CD4-positive, alpha-beta T cell treated with Interleukin-17A for 1 hour (primary cell): ENCODE data around the gene RGS7.
"Not testable (repeated sequence)": the region's sequence is repeated elsewhere in the genome, so short reads cannot be mapped to it uniquely, and the experiment has no call there.

Experiments used
- DNase-seq: peaks from one replicate; pipeline ENCODE4 v3.0.0-alpha.2; 2020

Gene RGS7

DNA sequence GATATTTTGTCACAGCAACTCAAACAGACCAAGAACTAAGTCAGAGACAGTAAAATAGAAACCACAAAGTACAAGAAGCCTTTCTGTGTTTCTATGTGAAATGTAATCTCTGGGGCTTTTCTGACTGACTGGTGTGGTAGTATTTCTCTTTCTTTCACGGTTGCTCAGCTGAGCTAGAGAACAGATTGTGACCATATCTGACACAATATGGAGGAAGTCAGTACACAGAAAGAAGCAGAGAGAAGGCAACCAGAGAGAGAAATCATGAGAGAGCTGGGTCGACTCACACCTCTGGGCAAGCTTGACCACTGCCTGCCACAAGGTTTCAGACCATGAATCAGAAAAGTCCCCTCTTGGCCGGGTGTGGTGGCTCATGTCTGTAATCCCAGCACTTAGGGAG, 536.2 kb downstream of the RGS7 start:
- DNase-seq, result no peak

DNA sequence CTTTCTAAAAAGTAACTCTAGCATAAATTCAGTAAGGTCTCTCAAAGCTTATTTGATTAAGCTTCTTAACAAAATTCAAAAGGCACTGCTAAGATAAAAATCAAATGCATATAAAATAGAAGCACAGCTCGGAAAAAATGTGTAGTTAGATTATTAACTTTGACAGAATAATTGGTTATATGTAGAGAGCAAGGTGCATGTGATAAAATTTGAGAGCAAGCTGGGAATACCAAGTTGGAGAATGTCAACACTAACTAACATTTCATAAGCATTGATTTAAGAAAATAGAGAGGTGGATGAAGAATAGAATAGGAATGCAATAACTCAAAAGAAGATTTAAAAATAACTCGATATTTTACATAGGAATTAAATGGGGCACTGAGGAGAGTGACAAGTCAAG, 540.5 kb downstream of the RGS7 start:
- DNase-seq, result no peak

DNA sequence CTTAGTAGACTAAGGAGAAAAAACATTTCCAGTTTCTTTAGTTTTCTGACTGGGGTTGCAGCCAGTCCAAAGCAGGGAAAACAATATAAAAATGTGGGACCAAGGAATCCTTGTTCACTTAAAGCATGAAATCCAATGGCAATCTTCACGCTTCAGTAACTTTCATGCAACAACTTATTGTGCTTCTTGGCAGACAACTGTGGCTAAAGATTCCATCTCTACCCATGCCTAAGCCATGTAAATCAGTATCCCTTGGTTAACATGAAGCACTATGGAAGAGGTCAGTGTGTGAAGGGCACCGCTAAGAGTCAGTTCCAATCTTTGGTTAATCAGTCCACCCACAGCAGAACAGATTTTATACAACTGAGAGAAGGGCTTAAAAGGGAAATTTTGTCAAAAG, 543.3 kb downstream of the RGS7 start:
- no peak for DNase-seq

DNA sequence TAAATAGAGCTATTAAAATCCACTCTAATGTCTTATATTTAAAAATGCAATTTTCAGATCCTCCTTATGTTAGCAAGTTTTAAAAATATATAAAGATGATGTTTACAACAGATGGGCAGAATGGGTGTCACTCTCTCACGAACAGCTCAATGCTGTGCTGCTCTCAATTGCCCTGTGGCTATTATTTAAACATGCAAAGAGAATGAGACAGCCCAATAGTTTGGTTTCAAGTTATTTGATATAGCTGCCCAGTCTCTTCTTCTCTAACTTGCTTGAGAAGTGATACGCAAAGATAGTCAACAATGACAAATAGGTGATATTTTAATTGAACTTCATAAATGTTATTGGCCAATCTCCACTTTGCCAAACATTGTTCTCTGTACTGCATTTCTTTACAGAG, 545.7 kb downstream of the RGS7 start:
- no peak for DNase-seq

DNA sequence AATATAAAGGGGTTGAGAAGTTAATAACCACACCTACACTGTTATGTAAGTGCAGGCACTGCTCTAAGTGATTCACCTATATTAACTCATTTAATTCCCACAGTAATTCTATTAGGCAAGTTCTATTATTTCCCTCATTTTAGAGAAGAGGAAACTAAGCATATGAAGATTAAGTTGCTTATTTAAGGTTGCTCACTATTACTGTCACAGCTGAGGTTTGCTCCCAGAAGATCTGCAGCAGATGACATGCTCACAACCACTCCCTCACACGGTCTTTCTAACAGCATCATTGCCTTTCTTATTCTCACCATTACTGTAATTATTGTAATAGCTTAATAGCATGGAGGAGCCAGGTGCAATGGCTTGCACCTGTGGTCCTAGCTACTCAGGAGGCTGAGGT, 548.6 kb downstream of the RGS7 start:
- DNase-seq, result no peak

DNA sequence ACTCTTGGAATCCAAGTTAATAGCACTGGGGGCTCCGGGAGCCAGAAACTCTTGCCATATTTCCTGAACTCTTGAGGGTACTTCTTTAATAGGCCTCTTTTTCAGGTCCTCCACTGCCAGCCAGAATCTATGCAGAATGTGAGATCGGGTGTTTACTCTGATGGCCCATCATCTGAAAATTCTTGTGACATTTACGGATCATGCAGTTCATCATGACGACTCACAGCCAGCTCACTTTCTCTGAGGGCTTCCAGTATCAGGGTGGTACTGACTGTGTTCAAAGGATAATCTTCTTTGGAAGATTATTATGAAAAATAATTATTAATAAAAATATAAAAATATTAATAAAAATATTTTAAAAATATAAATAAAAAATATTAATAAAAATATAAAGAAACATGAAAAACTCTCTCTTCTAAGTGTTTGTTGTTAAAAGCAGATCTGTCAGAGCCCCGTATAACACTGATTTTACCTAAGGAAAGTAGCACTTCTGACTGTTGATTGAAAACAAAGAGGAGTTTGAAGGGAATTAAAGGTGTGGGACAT, 550.7 kb downstream of the RGS7 start:
- DNase-seq, result no peak

DNA sequence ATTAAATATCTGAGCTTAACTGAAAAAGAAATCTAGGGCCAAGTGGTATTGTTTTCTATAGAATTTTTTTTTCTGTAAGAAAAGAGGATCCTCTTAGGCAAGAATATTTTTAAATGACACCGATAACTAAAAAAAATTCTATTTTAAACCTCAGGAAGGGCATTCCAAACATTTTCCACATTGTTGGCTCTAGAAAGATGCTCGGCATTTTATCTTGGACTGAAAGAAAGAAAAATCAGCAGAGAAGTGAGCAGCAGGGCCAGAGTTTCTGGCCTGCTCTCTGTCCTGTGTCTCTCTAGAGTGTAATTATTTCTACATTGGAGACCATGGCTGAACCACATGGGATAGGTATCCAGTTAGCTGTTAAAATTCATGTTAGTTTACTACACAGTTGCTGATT, 552.5 kb downstream of the RGS7 start:
- DNase-seq, result no peak

DNA sequence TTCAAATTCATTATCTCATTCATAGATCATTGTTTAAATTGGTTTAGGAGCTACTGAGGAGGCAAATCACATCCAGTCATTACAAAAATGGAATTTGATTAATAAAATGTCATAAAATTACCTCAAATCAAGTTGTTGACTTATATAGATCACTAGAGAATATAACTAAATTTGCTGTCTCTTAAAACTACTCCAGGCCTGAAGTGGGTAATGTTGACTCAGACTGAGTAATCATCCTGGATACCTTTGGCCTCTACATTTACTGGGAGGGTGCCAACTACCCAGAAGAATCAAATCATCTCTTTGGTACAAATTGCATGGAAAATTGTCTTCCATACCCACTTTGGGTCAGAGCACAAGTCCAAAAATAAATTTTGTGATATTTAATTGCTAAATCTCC, 553.9 kb downstream of the RGS7 start:
- DNase-seq, result no peak

DNA sequence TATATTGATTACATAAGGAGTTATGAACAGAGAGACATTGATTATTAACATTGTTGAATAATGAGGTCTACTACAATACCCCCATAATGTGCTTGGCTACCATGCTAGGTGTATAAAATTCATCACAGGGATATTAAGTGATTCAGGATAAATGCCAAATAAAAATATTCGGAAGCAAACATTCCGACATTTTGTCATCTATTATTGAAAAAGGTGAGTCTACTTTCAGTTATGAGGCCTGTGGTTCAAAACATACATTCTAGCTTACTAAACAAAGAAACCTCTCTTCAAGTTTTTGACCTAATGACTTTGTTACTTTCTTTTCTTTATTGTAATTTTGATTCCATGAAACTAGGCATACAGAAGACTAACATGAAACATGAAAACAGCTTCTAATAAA, 554.7 kb downstream of the RGS7 start:
- DNase-seq, result no peak

DNA sequence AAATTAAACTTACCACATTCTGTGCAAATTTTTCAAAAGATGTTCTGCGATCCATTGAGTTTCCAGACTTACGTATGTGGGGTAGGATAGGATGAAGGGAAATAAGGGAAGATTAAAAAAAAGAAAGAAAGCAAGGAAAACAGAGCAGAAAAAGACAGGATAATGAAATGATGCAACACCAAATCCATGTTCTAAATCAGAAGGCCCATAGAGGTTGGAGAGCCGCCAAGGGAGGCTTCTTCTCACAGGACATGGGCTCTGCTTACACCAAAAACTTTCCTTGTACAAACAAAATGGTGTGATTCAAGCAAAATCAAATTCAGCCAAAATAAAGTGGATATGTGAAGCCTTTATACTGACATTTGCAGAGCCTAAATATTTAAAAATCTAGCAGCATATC, 555.6 kb downstream of the RGS7 start:
- DNase-seq, result no peak

DNA sequence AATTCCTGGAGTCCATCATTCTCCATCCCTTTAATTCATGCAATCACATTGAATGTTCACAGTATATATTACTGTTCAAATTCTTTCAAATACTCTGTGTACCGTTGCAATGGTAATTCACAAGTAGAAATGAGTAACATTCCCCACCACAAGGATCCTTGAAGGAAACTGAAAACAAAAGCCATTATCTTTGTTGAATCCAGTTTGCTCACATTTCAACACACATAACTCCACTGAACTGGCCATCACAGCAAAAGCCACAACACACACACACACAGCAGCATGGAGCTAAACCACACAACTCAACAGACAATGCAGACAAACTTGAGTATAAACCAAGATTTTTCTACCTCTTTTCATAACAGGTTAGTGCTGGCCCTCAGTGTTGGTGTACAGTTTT, 556.7 kb downstream of the RGS7 start:
- DNase-seq, result no peak

DNA sequence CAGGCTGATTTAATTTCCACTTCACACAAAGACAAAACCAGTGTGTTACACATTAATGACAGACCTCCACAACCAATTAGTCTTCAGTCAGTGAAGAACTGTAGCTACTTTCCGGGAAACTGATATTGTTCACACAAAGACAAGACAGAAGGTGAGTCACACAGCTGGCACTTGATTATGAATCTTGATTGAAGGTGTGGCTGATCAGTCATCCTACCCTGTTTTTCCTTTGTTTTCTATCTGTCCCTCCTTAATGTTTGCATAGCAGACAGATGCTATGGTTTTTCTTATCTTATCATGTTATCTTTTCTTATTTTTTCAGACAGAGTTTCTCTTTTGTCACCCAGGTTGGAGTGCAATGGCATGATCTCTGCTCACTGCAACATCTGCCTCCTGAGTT, 560.0 kb downstream of the RGS7 start:
- no peak for DNase-seq

DNA sequence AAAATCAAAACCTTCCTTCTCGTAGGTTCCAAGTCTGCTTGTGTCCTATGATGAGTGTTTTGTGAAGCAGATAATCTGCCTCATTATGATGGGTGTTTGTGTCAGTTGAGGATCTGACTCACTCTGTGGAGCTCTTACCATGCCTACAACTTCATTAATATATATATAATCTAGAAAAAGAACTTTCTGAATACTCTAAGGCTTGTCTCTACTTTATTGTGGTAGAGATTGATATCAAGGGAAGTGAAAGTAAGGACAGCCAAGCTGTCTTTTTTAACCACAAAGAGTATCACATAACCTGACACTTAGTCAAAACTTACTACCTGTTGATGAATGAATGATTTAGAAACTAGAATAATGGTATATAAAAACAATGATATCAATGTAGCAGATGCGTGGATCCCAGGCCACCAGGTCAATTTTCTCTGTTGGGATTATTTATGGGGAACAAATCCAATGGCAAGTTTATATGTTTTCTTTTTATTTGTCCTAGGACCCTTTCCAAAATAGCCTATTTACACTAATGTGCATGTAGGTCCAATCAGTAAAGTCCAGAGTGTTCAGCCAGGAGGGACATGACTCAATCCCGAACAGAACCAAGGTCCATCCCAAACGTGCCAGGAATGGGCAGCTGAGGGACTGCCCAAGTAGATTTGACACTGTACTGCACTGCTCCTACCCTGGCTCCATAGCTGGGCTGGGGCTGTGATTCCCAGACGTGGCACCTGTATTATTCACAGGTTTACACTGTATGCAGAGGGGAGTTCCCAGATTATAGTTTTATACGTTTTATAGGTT, 562.8 kb downstream of the RGS7 start:
- no peak for DNase-seq

DNA sequence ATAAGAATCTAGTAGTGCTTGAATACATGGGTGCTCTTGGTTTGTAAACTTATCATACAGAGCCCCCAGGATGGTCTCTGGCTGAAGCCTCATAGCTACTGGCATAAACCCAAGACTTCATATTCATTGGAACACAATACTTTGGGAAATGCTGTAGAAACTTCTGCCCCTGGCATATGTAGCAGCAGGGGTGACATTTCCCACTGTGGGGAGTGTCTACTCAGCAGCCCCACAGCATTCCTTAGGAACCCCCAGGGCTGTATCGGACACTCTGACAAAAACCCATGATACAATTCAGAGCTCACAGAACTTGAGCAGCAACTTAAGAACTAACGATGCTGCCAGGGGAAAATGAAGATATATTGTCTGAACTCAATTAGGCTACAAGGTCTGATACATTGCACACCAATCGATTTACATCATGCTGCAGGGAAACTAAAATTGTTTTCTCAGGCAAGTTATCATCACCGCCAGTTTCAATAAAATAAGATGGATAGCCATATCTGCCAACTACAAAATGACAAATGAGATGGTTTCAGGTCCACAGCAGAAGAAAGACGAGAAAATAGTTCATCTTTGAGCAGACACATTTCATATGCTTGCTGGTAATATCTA, 564.0 kb downstream of the RGS7 start:
- no peak for DNase-seq

DNA sequence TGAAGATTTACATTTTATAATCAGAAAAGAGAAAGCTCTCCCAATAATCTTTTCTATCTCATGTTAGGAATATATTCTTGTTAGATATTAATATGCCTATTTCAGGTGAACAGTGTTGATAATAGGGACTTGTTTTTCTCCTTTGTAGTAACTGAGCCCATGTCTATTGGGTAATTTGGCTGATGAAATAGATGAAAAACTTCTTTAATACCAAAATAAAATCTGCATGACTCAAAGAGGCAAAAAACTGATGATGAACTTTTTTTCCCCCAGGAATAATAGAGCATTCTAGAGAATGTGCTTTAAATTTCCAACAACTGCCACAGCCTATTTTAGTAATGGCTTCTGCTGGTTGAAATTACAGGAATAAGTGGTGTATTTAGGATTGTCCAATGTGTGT, 566.1 kb downstream of the RGS7 start:
- DNase-seq, result no peak

DNA sequence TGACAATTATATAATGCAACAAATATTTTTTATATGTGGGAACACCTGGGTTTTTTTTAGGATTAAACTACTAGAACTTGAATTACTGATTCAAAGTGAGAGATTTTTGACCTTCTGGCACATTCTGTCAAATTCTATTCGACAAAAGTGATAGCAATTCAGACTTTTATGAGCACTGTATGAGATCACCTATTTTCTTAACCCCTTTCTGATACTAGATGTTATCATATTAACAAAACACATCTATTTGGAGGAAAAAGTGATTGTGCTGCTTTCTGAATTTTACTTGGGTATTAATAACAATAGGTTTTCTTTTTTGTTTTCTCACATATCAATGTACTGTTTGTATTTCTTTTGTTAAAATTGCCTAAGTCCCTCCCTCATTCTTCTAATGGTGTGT, 570.1 kb downstream of the RGS7 start:
- DNase-seq, result no peak

DNA sequence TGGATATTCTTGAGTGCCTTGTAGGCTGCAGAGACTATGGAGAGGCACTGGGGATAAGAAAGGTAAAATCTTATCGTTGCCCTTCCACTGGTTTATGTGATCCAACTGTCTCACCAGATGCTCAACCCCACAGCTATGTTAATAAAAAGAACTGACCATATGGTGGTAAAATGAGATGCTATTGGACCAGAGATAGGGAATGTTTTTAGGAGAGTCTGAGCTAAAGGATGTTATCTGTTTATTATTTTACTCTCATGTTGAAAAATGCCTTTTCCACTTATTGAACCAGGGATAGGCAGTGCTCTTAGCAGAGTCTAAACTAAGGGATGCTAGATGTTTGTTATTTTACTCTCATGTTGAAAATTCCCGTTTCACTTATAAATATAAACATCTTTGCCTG, 572.2 kb downstream of the RGS7 start:
- no peak for DNase-seq

DNA sequence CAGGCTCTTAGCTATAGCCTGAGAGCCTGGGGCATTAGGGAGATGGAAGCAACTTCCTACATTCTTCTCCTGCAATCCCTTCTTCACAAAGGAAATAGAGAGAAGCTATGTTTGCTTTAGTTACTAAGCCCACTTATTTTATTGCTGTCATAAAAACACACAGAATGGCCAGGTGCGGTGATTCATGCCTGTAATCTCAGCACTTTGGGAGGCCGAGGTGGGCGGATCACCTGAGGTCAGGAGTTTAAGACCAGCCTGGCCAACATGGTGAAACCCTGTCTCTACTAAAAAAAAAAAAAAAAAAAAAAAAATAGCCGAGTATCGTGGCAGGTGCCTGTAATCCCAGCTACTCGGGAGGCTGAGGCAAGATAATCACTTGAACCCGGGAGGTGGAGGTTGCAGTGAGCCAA, 573.3 kb downstream of the RGS7 start:
- not testable (repeated sequence) for DNase-seq

DNA sequence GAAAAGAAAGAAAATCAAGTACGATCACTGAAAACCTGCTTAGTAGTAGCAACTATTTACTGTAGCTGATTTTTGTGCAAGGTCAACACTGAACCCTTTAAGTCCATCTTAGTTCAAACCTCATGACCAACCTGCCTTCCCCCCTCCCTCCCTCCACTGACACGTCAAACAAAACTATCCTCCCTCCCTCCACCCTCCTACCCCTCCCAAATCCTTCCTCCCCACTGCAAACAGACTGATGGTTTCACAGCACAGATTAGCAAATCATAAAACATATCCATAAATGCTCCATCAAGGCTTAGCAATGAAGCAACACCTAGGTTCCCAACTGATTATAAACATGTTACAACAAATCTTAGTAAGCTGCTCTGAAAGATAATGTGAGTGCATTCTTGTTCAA, 580.8 kb downstream of the RGS7 start:
- no peak for DNase-seq

DNA sequence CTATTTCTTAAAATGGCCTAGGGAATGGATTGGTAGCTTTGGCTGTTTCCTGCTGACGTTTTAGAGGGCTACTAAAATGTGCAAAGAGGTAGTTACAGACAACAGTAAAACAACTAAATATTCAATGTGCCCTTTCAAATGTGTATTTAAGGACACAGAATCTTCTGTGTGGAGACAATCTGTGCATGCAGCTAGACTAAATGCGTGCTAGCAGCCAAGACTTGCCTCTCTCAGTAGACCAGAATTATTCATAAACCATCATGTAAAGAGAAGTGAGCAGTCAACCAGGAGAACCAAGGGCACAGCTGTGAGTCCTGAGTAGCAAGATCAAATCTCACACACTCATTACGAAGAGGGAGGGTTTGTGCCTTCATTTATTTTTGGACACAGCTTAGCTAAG, 584.9 kb downstream of the RGS7 start:
- no peak for DNase-seq

DNA sequence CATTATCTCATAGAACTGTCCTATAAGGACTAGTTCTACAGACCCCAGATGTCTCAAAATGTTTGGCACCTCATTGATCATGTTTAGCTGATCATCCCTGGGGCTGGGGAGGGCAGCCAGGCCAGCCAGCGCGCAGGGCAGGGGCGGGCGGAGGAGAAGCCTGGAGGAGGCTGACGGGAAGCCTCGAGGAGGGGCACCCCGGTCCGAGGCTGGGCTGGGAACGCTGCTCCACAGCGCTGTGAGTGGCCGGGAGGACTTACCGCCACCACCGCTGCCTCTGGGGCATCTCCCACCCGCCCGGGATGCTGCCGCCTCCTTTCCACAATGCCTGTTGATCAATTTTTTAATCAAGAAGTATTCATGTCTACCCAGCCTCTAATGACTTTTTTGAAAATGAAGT, 585.6 kb downstream of the RGS7 start:
- no peak for DNase-seq

DNA sequence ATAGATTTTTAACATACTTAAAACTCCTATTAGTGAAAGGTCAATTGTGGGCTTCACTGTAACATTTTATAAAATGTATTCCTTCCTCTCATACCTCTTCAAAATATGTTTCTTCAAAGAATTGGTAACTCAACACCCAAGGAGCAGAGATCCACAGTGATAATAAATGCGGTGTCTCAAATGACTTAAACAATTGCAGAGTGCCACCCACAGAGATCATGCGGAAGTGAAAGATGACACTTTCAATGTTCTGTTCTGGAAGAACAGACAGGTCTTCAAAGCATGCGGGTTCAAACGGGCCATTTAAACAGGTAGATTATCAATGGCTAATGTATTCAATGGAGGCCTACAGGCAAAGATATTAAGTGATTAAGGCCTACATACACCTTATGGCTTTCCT, 588.0 kb downstream of the RGS7 start:
- DNase-seq, result no peak

DNA sequence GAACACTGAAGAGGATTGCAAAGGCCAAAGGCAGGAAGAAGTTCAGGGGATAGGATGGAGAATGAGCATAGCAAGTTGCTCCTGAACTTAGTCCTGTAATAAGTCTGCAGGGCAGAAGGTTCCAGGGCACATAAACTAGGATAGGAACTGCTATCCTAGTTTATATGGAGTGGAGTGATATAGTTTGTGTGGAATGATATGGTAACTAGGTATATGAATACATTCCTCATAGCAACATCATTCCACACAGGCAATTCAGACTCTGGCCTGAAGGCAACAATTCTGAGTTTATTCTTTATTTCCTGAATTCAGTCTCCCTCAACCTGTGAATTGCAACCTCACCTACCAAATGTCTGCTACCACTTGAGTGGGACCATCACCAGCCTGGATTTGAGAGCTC, 590.2 kb downstream of the RGS7 start:
- DNase-seq, result no peak

DNA sequence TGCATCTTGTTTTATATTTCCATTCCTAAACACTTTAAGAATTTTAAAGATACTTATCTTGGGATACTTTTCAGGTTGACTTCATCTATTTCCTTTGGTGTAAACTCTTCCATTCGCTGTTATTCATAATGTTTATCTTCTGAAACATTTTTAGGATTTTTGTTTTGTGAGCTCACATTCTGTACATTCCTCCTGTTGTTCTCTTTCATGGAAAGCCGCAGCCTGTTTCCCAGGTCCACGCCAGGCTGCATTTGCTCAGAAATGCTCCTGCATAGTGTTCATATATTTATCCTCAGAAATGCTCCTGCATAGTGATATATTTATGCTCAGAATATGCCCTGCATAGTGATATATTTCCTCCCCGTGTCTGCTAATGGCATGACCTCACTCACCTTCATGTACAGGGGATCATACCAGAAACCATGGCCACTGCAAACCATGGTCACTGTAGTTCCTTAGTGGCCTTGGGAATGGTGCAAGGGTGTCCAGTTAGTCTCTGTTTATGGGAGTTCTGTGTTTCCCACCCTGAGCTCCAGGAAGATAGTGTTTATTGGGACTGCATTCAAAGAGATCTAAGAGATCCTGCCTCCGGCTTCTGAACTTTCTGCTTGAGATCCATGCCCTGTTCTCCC, 591.2 kb downstream of the RGS7 start:
- no peak for DNase-seq
